Right cardiac atrium (tissue), 5 donors: ENCODE measurements around the gene NOP16. TPM values are rescaled to one million over a fixed set of nuclear protein-coding genes. Genes with fewer than 3 reads are reported as not detected.

Experiments used
- ATAC-seq, 2 donors: fragments of 200-7000 bp; cut with Tn5 transposase; one replicate each; pipeline versions ENCODE4 v1.8.0 to v1.9.1; 2020; ENCODE audit warnings: moderate library complexity in 2 of 2, mild to moderate bottlenecking in 1 of 2
- DNase-seq, 3 donors: peaks; one replicate each; pipeline ENCODE4 v3.0.0-alpha.2; 2020
- H3K27ac ChIP-seq: one replicate; pipeline ENCODE4 v1.5.1; 2013; ENCODE audit warnings: mild to moderate bottlenecking, low read length, control low read depth, moderate library complexity
- H3K27me3 ChIP-seq: one replicate; pipeline ENCODE4 v1.6.1; 2013; ENCODE audit not compliant: control insufficient read depth, insufficient read depth
- H3K4me1 ChIP-seq: one replicate; pipeline ENCODE4 v1.6.1; 2013; ENCODE audit warnings: low read length; ENCODE audit not compliant: control insufficient read depth, insufficient read depth
- H3K4me3 ChIP-seq: one replicate; pipeline ENCODE4 v1.5.1; 2013; ENCODE audit warnings: low read length, control low read depth
- H3K9me3 ChIP-seq: one replicate; pipeline ENCODE4 v1.6.1; 2013; ENCODE audit warnings: low read length; ENCODE audit not compliant: control insufficient read depth
- WGBS: extraction: QIAGEN DNeasy Blood & Tissue Kit; methylation state at CpG from one replicate; pipeline ENCODE4 v1.1.7; 2013; 5-methylcytosine and 5-hydroxymethylcytosine counted together
- intact Hi-C, 4 donors: fragments of 100-400 bp; cut with DNase I; formaldehyde crosslinking; loops; one replicate each; pipeline versions ENCODE4 v1.11.0 to v1.14.0; 2022 to 2023
- polyA plus RNA-seq: library from polyadenylated mRNA; stranded (reverse); fragments of 200-250 nt; gene quantifications from one replicate; pipeline ENCODE4 v1.2.3, GENCODE V29; 2013
- total RNA-seq, 4 donors: library from RNA; stranded (reverse); fragmentation: NEBNext Ultra II Directional; extraction: Animal tissue kit (Norgen Biotek cat#: 25700); gene quantifications; one replicate each; pipeline ENCODE4 v1.2.1, GENCODE V29; 2021
- donor health status: healthy with polysubstance abuse.
- donor health status: DM: no; HTN: yes; CAD: no.
- donor health status: DM: no; HTN: no; CAD: no.
- donor health status: DM: no; HTN: yes; CAD: no; lungs with severe emphysema.
- donor health status: DM: yes; HTN: yes; CAD: no.

Gene NOP16
- total and polyA plus RNA-seq, 5 donors = 16.6 to 28.8 (median 18.1) TPM

DNA sequence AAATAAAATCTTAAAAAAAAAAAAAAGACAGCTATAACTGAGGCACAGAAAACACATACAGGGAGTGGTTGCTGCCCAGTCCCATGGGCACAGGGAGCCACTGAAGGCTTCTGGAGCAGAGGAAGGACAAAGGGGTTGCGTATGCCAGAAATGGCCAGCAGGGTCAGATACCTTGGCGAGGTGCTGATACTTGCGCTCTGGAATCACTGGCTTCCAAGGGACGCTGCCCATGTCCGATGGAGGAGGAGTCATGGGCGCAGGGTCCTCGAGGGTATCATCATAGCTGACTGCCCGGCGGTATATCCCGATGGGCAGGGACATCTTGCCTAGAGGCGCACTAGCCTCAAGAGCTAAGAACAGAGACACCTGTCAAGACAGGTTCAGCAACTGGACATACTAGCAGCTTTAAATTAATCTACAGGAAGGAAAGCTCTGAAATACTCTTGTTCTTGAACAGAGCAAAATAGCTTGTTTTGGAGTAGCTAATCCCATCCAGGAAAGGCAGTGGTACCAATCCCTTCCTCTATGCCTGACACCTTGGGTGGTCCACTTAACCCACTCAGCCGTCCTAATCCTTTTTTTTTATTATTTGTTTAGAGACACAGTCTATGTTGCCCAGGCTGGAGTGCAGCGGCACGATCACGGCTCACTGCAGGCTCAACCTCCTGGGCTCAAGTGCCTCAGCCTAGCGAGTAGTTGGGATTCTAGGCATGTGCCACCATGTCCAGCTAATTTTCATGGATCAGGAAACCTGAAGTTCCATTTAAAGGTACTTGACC, 32.8 kb downstream of the NOP16 start:
- Histone ChIP-seq H3K4me1 (no peaks in the 10 kb centered on the region), H3K27ac (no peak overlapping the region), H3K9me3 (no peaks in the 10 kb centered on the region), H3K27me3 (no peaks in the 10 kb centered on the region), H3K4me3 (no peak overlapping the region)
- no peak for DNase-seq
- intact Hi-C loops = no loop called here
- WGBS = 91% methylated on average over 16 of the region's 16 CpGs
- no peak for ATAC-seq

DNA sequence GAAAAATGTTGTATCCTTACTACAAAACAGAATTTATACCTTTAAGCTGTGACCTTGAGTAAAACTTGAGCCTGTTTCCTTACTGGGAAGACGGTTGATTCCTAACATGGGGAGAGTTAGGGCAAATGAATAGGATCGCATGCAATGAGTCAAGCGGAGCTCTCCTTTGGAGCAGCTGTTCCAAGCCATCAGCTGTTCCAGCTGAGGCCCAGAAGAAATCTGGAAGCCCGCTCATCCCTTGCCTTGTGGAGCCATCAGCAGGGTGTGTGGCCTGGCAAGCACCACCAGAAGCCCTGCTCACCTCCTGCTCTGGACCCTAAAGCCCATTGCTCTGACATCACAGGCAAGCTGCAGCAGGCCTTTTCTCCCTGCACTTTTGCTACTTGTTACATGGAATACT, 34.9 kb downstream of the NOP16 start:
- Histone ChIP-seq H3K27me3 (no peaks in the 10 kb centered on the region), H3K4me1 (no peaks in the 10 kb centered on the region), H3K4me3 (no peak overlapping the region), H3K9me3 (no peaks in the 10 kb centered on the region), H3K27ac (no peak overlapping the region)
- 97% methylated on average over 4 of the region's 4 CpGs for WGBS
- no peak for ATAC-seq
- no peak for DNase-seq
- intact Hi-C loops = no loop called here

DNA sequence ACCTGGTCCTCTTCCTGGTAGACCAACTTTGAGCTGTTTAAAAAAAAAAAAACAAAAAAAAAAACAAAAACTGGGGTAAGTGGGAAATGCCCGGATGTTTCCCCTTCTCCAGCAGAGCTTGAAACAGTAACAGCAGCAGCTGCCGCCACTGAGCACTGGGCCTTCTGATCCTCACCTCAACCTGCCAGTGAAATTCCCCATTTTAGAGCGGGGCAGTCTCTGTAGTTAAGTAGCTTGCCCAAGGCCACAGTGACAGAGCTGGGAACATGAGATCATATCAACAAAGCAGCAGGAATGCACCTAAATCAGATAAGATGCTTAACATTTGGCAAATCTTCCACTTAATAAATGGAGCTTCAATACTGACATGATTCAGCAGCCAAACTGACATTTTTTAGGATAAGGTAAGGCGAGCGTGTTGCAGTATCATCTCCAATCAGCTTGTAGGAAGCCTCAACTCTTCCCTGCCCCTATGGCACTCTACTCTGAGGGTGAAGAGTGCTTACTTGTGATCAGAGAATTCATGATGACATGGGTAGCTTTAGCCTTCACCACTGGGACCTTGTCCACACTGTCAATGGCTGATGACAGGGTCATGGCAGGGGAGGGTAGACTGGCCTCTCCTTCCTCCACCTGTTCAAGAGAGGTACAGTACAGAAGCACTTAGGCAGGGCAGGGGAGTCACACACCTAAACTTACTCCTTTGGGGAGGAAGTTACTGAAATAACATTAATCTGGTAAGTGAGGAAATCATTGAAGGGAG, 36.1 kb downstream of the NOP16 start:
- ATAC-seq = no peak

DNA sequence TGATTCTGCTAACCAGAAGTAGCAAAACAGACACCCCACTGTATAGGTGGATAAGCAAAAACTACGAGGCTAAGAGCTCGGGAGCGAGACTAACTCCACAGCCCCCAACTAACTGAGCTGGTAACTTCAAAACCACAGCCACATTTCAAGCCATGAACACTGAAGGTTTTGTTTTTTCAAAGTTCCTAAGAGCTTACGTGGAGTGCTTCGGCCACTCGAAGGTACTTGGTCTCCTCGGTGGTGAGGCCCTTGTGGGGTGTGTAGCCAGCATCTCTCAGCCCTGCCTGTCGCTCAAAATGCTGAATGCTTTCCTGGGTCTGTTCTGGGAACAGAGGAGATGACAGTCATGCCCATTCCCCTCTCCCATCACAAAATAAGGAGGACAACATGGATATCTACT, 38.0 kb downstream of the NOP16 start:
- DNase-seq (no peak), ATAC-seq (no peak)
- no peaks in the 10 kb centered on the region for H3K4me1 ChIP-seq
- intact Hi-C loops = no loop called here
- no peak overlapping the region for H3K4me3 ChIP-seq
- no peaks in the 10 kb centered on the region for H3K27me3 ChIP-seq
- no peak overlapping the region for H3K27ac ChIP-seq
- WGBS = 95% methylated on average over 8 of the region's 8 CpGs
- H3K9me3 ChIP-seq = no peaks in the 10 kb centered on the region

More for the DNA sequence above, 36.1 kb downstream of the NOP16 start:
- no peak overlapping the region for H3K4me3 ChIP-seq
- 94% methylated on average over 5 of the region's 5 CpGs for WGBS
- no peaks in the 10 kb centered on the region for H3K27me3 ChIP-seq
- no peak overlapping the region for H3K27ac ChIP-seq
- H3K9me3 ChIP-seq = no peaks in the 10 kb centered on the region
- intact Hi-C loops = no loop called here
- H3K4me1 ChIP-seq = no peaks in the 10 kb centered on the region
- DNase-seq = no peak

DNA sequence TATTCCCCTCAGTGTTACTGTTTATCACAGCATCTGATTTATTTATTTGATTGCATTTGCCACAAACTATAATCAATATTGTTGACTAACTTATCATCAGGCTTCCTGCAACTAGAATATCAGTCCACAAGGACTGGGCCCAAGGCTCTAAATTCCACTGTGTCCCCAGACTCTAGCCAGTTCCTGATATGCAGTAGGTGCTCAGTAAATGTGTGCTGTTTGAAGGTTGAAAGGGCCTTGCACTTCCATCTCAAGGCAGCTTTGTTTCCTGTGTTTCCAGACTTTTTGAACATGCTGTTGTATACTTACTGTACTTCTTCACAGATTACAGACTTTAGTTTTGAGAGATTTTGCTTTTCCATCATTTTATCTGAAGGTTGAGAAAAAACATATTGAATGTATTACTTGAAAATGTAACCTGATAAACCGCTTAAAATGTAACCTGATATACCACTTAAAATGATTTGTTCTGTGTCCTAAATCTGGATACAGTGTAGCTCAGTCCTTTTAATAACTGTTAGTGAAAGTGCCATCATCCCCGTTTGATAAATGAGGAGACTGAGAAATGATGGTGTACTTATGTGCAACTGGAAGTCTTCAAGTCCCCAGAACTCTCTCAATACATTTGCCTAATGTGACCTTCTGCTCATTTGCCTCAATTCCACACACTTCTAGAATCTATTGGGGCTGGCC, 45.5 kb downstream of the NOP16 start:
- ATAC-seq (no peak), DNase-seq (no peak)
- no peaks in the 10 kb centered on the region for H3K9me3 ChIP-seq
- no peak overlapping the region for H3K4me3 ChIP-seq
- no peaks in the 10 kb centered on the region for H3K4me1 ChIP-seq
- intact Hi-C loops = no loop called here
- H3K27me3 ChIP-seq = no peaks in the 10 kb centered on the region
- no peak overlapping the region for H3K27ac ChIP-seq
- WGBS = 50% methylated on average over 2 of the region's 2 CpGs

DNA sequence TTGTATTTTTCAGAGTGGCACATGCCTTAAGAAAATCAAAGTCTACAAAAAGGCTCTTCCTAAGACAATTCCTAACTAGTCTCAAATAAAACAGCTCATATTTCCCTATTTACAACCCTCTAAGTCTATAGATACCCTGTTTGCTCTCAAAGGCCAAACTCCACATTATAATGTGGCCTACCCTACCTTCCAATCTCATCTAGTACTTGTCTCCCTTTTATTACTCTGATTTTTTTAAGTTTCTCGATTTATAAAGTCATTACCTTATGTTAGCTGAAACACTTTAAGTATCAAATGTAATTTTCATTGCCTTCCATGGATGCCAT, 46.3 kb downstream of the NOP16 start:
- no peaks in the 10 kb centered on the region for H3K9me3 ChIP-seq
- DNase-seq = no peak
- no peaks in the 10 kb centered on the region for H3K27me3 ChIP-seq
- intact Hi-C loops = no loop called here
- no peak overlapping the region for H3K4me3 ChIP-seq
- 95% methylated on average over 1 of the region's 1 CpG for WGBS
- H3K4me1 ChIP-seq = no peaks in the 10 kb centered on the region
- ATAC-seq = no peak
- no peak overlapping the region for H3K27ac ChIP-seq

DNA sequence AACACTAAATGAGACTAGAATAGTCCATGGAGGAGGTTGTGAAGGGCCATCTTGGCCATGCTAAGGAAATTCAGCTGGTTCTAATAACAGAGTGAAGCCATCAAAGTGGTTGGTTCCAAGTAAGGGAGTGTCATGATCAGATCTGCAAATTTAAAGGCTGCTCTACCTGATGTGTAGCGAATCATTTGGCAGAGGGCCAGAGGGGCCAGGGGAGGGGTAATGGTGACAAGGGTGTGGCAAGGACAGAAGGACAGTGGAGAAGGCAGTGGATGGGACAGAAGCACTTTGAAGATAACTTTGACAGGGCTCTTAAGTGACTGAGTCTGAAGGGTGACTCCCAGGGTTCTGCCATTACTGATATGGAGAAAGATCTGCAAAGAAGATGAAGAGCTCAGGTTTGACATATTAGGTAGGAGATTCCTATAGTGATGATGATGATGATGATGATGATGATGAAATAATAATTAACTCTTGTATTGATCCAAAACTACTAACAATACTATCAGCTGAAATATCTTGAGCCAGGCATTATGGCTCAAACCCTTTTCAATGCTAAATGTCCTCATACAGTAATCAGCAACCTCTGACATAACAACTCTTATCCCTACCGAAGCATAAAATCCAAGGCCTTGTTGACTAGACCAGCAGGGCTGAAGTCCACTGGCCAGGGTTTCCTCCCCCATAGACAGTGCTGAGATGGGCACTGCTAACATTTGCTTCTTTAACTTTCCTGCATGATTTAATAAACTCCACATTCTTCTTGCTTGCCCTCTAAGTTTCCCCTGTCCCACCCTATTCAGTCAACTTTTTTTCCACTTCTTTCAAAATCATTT, 46.9 kb downstream of the NOP16 start:
- intact Hi-C loops = no loop called here
- Histone ChIP-seq H3K9me3 (no peaks in the 10 kb centered on the region), H3K27me3 (no peaks in the 10 kb centered on the region), H3K4me1 (no peaks in the 10 kb centered on the region), H3K4me3 (no peak overlapping the region), H3K27ac (no peak overlapping the region)
- DNase-seq (no peak), ATAC-seq (no peak)
- WGBS = 90% methylated on average over 2 of the region's 2 CpGs

DNA sequence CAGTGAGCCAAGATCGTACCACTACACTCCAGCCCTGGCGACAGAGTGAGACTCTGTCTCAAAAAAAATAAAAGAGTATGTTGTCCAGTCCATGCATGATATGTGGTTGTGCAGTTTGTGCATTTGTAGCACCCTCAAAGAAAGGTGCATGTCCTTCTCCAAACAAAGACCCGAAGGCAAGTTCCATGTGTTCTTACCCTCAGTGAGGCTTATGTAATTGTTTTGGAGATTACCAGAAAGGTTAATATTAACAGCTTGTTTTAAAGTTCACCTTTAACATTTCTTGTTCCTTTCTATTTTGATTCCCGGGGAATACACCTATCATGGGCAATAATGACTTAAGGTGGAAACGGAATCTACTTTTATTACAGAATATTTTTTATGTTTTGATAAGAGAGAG, 49.1 kb downstream of the NOP16 start:
- ATAC-seq (no peak), DNase-seq (no peak)
- intact Hi-C loops = no loop called here
- Histone ChIP-seq H3K4me3 (no peak overlapping the region), H3K27me3 (no peaks in the 10 kb centered on the region), H3K9me3 (no peaks in the 10 kb centered on the region), H3K27ac (no peak overlapping the region), H3K4me1 (no peaks in the 10 kb centered on the region)
- 96% methylated on average over 5 of the region's 5 CpGs for WGBS

DNA sequence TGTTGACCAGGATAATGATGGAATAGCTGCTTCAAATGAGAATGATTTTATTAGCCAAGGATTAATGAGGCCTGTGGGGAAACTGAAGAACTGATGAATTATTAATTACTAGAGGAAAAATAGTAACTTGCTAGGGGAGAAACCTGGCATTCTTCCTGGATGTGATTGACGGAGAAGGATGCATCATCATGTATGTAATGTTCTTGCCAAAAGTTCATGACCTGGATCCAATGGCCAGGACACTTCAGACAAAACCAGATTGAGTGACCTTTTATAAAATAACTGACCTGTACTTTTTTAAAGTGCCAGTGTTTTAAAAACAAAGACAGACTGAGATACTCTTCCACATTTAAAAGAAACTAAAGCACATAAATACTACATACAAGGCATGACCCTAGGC, 50.5 kb downstream of the NOP16 start:
- Histone ChIP-seq H3K9me3 (no peaks in the 10 kb centered on the region), H3K27ac (no peak overlapping the region)
- no peak for ATAC-seq

DNA sequence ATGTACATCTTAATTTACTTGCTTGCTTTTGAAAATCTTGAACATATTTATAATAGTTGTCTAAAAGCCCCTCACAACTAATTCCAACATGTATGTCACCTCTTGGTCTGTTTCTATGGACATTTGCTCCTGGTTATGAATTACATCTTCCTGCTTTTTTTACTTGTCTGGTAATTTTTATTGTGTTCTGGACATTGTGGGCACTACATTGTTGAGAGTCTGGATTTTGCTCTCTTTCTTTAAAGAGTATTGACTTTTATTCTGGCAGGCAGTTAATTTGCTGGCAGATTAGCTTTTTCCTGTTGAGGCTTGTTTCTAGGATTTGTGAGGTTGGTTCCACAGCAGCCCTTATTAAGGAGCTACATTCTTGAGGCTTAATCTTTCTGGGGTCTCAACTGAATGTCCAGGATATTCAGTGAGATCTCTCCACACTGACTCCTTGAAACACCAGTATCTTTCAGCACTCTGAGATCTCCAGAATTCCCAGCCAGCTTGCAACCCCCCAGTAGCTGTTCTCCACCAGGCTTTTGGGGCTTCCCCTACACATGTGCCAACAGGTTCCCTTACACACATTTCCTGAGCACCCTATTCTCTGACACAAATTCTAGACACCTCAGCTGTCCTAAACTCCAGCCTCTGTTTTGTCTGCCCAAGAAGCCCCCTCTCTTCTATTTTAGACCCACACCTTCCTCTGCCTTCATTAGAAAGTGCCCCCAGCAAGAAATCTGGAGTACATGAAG, 54.2 kb downstream of the NOP16 start:
- no peaks in the 10 kb centered on the region for H3K9me3 ChIP-seq

More for the DNA sequence above, 50.5 kb downstream of the NOP16 start:
- Histone ChIP-seq H3K4me3 (no peak overlapping the region), H3K27me3 (no peaks in the 10 kb centered on the region), H3K4me1 (no peaks in the 10 kb centered on the region)
- no peak for DNase-seq
- 55% methylated on average over 1 of the region's 1 CpG for WGBS
- intact Hi-C loops = no loop called here

More for the DNA sequence above, 54.2 kb downstream of the NOP16 start:
- no peak for DNase-seq
- no peaks in the 10 kb centered on the region for H3K4me1 ChIP-seq
- H3K27ac ChIP-seq = no peak overlapping the region
- intact Hi-C loops = no loop called here
- H3K27me3 ChIP-seq = no peaks in the 10 kb centered on the region
- no peak for ATAC-seq
- no peak overlapping the region for H3K4me3 ChIP-seq
